GM23338 (cell line): ENCODE results near the gene IGSF22. TPM values are rescaled to one million over a fixed set of nuclear protein-coding genes. Genes with fewer than 3 reads are reported as not detected.

Experiments used
- ATAC-seq: fragments of 200-7000 bp; cut with Tn5 transposase; 3 replicates; pipeline ENCODE4 v1.9.1; 2020
- DNase-seq: peaks from one replicate; pipeline ENCODE4 v3.0.0-alpha.2; 2015; ENCODE audit warnings: low spot score
- H2AFZ ChIP-seq: fragments of 200-600 bp; sonication (generic); 2 replicates; pipeline ENCODE4 v1.8.0; 2016; ENCODE audit warnings: antibody characterized with exemption, mild to moderate bottlenecking, moderate library complexity
- H3F3A ChIP-seq: fragments of 200-600 bp; sonication (generic); replicated peaks from 2 replicates; pipeline ENCODE4 v1.8.0; 2017; ENCODE audit warnings: antibody characterized with exemption, mixed run types, low read depth
- H3K27ac ChIP-seq: fragments of 200-600 bp; sonication (generic); 2 replicates; pipeline ENCODE4 v1.6.1; 2016; ENCODE audit warnings: low read depth
- H3K27me3 ChIP-seq: fragments of 200-600 bp; sonication (generic); 2 replicates; pipeline ENCODE4 v1.8.0; 2016; ENCODE audit warnings: mild to moderate bottlenecking, mixed run types, moderate library complexity; ENCODE audit not compliant: insufficient read depth
- H3K36me3 ChIP-seq: fragments of 200-600 bp; sonication (generic); 2 replicates; pipeline ENCODE4 v1.8.0; 2016; ENCODE audit warnings: mild to moderate bottlenecking; ENCODE audit not compliant: insufficient read depth
- H3K4me1 ChIP-seq: fragments of 200-600 bp; sonication (generic); 2 replicates; pipeline ENCODE4 v1.8.0; 2016; ENCODE audit warnings: mild to moderate bottlenecking, moderate library complexity; ENCODE audit not compliant: insufficient read depth
- H3K4me2 ChIP-seq: fragments of 200-600 bp; sonication (generic); 2 replicates; pipeline ENCODE4 v1.7.1; 2017; ENCODE audit warnings: mixed run types
- H3K4me3 ChIP-seq: fragments of 200-600 bp; sonication (generic); 2 replicates; pipeline ENCODE4 v1.6.1; 2016; ENCODE audit warnings: mixed run types
- H3K79me2 ChIP-seq: fragments of 200-600 bp; sonication (generic); replicated peaks from 2 replicates; pipeline ENCODE4 v1.8.0; 2017; ENCODE audit warnings: mild to moderate bottlenecking; ENCODE audit not compliant: insufficient read depth
- H3K9me2 ChIP-seq: fragments of 200-600 bp; sonication (generic); 2 replicates; pipeline ENCODE4 v1.8.0; 2017; ENCODE audit not compliant: insufficient read depth
- H4K20me1 ChIP-seq: fragments of 200-600 bp; sonication (generic); replicated peaks from 2 replicates; pipeline ENCODE4 v1.8.0; 2017; ENCODE audit warnings: mild to moderate bottlenecking; ENCODE audit not compliant: insufficient read depth
- H3K27ac Mint-ChIP-seq: 2 replicates; pipeline ENCODE4 v1.8.0; 2020; ENCODE audit warnings: inconsistent platforms, mild to moderate bottlenecking, moderate library complexity, mixed read lengths
- H3K27me3 Mint-ChIP-seq: 3 replicates; pipeline ENCODE4 v1.8.0; 2022; ENCODE audit warnings: low read depth, mild to moderate bottlenecking, moderate library complexity, mixed read lengths, inconsistent platforms; ENCODE audit not compliant: insufficient read depth, poor library complexity
- H3K36me3 Mint-ChIP-seq: 3 replicates; pipeline ENCODE4 v1.8.0; 2021; ENCODE audit warnings: low read depth, mild to moderate bottlenecking, inconsistent platforms, moderate library complexity, mixed read lengths
- H3K4me1 Mint-ChIP-seq: 3 replicates; pipeline ENCODE4 v1.8.0; 2020; ENCODE audit warnings: mild to moderate bottlenecking, inconsistent platforms, mixed read lengths
- H3K4me3 Mint-ChIP-seq: 3 replicates; pipeline ENCODE4 v1.8.0; 2021; ENCODE audit warnings: moderate library complexity, mild to moderate bottlenecking, inconsistent platforms, mixed read lengths
- H3K9me3 Mint-ChIP-seq: 3 replicates; pipeline ENCODE4 v1.8.0; 2020; ENCODE audit warnings: moderate library complexity, mild to moderate bottlenecking, inconsistent platforms, mixed read lengths
- EZH2phosphoT487 ChIP-seq: fragments of 200-600 bp; sonication (generic); IDR thresholded peaks from one replicate; pipeline ENCODE4 v1.8.1; 2018; ENCODE audit warnings: antibody characterized with exemption; ENCODE audit not compliant: unreplicated experiment
- JUNB ChIP-seq: IDR thresholded peaks from one replicate; pipeline ENCODE4 v1.6.1; 2016; ENCODE audit warnings: antibody characterized with exemption; ENCODE audit not compliant: unreplicated experiment
- POLR2AphosphoS5 ChIP-seq: IDR thresholded peaks from 2 replicates; pipeline ENCODE4 v1.6.1; 2016; ENCODE audit warnings: antibody characterized with exemption, low read depth
- STAT1 ChIP-seq: IDR thresholded peaks from one replicate; pipeline ENCODE4 v1.6.1; 2016; ENCODE audit warnings: antibody characterized with exemption; ENCODE audit not compliant: unreplicated experiment
- ZNF114 ChIP-seq: fragments of 250-450 bp; sonication (Bioruptor Pico); IDR thresholded peaks from 2 replicates; pipeline ENCODE4 v1.5.0; 2020; ENCODE audit warnings: mild to moderate bottlenecking, moderate library complexity
- ZNF331 ChIP-seq: fragments of 250-450 bp; sonication (Bioruptor Pico); IDR thresholded peaks from 2 replicates; pipeline ENCODE4 v1.5.0; 2020; ENCODE audit warnings: low read depth, mild to moderate bottlenecking, moderate library complexity
- polyA plus RNA-seq: library from polyadenylated mRNA; unstranded; fragments of >200 nt; fragmentation: Nextera tagmentation; extraction: Ambion mirVana; gene quantifications from 2 replicates; pipeline ENCODE4 v1.2.1, GENCODE V29; 2016
- total RNA-seq: library from RNA; depleted of rRNA; stranded (reverse); fragments of >200 nt; shearing (Covaris generic); gene quantifications from 2 replicates; pipeline ENCODE4 v1.2.3, GENCODE V29; 2014
- TF ChIP-seq, protein P1 (sequence below): IDR thresholded peaks from one replicate; pipeline ENCODE4 v1.6.1; 2018; ENCODE audit warnings: antibody characterized with exemption; ENCODE audit not compliant: unreplicated experiment
- TF ChIP-seq, protein P2 (sequence below): fragments of 250-450 bp; sonication (Bioruptor Pico); IDR thresholded peaks from 2 replicates; pipeline ENCODE4 v1.5.0; 2020; ENCODE audit warnings: mild to moderate bottlenecking, moderate library complexity
- TF ChIP-seq, protein P3 (sequence below), 2 experiments: fragments of 200-600 bp in 1 of 2; sonication (generic) in 1 of 2; conservative IDR thresholded peaks; 2 replicates each; pipeline versions ENCODE4 v1.5.1 to v1.6.1; 2016 to 2017; ENCODE audit warnings: antibody characterized with exemption in 2 of 2, low read depth in 2 of 2, mild to moderate bottlenecking in 2 of 2, moderate library complexity in 1 of 2

IGSF22 gene
- total and polyA plus RNA-seq, 2 experiments from 2014 or later, result 0.37 TPM; not detected in 1

DNA sequence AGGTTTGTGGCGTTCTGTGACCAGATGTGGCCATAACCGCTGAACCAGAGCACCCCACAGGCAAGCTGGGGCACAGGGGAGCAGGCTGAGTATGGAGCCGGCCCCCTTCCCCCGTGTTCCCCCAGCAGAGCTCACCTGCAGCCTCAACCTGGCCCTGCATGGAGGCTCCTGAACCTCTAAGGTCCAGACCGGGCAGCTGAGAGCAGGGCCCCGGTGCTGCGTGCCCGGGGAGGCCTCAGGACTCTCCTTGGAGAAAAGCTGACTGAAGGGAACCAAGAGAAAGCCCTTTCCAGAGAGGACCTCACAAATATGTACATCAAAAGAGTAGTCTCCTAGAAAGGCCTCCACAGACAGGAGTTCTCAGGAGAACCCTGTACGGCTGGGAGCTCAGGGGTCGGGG, 17.4 kb upstream of the IGSF22 start:
- DNase-seq (no peak), ATAC-seq (no peak)
- no peak overlapping the region for H3K4me3 ChIP-seq
- H3K36me3 ChIP-seq, result no peaks in the 10 kb centered on the region
- Mint-ChIP-seq H3K4me1 (peaks cover 6% of the 10 kb centered on the region), H3K4me3 (no peak overlapping the region), H3K27ac (no peak overlapping the region), H3K9me3 (no peaks in the 10 kb centered on the region), H3K27me3 (peaks cover 4% of the 10 kb centered on the region), H3K36me3 (no peaks in the 10 kb centered on the region; the same call in 2 of the 3 replicates)
- no peaks in the 10 kb centered on the region for H3K79me2 ChIP-seq
- no peaks in the 10 kb centered on the region; the same call in 1 of the 2 replicates for H4K20me1 ChIP-seq
- no peaks in the 10 kb centered on the region for H3F3A ChIP-seq
- H3K27me3 ChIP-seq, result no peaks in the 10 kb centered on the region
- H3K27ac ChIP-seq, result no peak overlapping the region
- H3K4me1 ChIP-seq, result no peaks in the 10 kb centered on the region
- H3K4me2 ChIP-seq, result no peak overlapping the region
- no peak overlapping the region for H2AFZ ChIP-seq
- TF ChIP-seq EZH2phosphoT487 (no peak), JUNB (no peak), ZNF114 (CRISPR knock-in tag) (no peak), STAT1 (no peak), POLR2AphosphoS5 (no peak), ZNF331 (no peak)
- TF ChIP-seq, protein P1, sequence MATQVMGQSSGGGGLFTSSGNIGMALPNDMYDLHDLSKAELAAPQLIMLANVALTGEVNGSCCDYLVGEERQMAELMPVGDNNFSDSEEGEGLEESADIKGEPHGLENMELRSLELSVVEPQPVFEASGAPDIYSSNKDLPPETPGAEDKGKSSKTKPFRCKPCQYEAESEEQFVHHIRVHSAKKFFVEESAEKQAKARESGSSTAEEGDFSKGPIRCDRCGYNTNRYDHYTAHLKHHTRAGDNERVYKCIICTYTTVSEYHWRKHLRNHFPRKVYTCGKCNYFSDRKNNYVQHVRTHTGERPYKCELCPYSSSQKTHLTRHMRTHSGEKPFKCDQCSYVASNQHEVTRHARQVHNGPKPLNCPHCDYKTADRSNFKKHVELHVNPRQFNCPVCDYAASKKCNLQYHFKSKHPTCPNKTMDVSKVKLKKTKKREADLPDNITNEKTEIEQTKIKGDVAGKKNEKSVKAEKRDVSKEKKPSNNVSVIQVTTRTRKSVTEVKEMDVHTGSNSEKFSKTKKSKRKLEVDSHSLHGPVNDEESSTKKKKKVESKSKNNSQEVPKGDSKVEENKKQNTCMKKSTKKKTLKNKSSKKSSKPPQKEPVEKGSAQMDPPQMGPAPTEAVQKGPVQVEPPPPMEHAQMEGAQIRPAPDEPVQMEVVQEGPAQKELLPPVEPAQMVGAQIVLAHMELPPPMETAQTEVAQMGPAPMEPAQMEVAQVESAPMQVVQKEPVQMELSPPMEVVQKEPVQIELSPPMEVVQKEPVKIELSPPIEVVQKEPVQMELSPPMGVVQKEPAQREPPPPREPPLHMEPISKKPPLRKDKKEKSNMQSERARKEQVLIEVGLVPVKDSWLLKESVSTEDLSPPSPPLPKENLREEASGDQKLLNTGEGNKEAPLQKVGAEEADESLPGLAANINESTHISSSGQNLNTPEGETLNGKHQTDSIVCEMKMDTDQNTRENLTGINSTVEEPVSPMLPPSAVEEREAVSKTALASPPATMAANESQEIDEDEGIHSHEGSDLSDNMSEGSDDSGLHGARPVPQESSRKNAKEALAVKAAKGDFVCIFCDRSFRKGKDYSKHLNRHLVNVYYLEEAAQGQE, result no peak
- TF ChIP-seq, protein P2, sequence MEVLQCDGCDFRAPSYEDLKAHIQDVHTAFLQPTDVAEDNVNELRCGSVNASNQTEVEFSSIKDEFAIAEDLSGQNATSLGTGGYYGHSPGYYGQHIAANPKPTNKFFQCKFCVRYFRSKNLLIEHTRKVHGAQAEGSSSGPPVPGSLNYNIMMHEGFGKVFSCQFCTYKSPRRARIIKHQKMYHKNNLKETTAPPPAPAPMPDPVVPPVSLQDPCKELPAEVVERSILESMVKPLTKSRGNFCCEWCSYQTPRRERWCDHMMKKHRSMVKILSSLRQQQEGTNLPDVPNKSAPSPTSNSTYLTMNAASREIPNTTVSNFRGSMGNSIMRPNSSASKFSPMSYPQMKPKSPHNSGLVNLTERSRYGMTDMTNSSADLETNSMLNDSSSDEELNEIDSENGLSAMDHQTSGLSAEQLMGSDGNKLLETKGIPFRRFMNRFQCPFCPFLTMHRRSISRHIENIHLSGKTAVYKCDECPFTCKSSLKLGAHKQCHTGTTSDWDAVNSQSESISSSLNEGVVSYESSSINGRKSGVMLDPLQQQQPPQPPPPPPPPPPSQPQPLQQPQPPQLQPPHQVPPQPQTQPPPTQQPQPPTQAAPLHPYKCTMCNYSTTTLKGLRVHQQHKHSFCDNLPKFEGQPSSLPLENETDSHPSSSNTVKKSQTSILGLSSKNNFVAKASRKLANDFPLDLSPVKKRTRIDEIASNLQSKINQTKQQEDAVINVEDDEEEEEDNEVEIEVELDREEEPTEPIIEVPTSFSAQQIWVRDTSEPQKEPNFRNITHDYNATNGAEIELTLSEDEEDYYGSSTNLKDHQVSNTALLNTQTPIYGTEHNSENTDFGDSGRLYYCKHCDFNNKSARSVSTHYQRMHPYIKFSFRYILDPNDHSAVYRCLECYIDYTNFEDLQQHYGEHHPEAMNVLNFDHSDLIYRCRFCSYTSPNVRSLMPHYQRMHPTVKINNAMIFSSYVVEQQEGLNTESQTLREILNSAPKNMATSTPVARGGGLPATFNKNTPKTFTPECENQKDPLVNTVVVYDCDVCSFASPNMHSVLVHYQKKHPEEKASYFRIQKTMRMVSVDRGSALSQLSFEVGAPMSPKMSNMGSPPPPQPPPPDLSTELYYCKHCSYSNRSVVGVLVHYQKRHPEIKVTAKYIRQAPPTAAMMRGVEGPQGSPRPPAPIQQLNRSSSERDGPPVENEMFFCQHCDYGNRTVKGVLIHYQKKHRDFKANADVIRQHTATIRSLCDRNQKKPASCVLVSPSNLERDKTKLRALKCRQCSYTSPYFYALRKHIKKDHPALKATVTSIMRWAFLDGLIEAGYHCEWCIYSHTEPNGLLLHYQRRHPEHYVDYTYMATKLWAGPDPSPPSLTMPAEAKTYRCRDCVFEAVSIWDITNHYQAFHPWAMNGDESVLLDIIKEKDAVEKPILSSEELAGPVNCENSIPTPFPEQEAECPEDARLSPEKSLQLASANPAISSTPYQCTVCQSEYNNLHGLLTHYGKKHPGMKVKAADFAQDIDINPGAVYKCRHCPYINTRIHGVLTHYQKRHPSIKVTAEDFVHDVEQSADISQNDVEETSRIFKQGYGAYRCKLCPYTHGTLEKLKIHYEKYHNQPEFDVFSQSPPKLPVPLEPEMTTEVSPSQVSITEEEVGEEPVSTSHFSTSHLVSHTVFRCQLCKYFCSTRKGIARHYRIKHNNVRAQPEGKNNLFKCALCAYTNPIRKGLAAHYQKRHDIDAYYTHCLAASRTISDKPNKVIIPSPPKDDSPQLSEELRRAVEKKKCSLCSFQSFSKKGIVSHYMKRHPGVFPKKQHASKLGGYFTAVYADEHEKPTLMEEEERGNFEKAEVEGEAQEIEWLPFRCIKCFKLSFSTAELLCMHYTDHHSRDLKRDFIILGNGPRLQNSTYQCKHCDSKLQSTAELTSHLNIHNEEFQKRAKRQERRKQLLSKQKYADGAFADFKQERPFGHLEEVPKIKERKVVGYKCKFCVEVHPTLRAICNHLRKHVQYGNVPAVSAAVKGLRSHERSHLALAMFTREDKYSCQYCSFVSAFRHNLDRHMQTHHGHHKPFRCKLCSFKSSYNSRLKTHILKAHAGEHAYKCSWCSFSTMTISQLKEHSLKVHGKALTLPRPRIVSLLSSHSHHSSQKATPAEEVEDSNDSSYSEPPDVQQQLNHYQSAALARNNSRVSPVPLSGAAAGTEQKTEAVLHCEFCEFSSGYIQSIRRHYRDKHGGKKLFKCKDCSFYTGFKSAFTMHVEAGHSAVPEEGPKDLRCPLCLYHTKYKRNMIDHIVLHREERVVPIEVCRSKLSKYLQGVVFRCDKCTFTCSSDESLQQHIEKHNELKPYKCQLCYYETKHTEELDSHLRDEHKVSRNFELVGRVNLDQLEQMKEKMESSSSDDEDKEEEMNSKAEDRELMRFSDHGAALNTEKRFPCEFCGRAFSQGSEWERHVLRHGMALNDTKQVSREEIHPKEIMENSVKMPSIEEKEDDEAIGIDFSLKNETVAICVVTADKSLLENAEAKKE (CRISPR knock-in tag), result no peak
- TF ChIP-seq, protein P3, sequence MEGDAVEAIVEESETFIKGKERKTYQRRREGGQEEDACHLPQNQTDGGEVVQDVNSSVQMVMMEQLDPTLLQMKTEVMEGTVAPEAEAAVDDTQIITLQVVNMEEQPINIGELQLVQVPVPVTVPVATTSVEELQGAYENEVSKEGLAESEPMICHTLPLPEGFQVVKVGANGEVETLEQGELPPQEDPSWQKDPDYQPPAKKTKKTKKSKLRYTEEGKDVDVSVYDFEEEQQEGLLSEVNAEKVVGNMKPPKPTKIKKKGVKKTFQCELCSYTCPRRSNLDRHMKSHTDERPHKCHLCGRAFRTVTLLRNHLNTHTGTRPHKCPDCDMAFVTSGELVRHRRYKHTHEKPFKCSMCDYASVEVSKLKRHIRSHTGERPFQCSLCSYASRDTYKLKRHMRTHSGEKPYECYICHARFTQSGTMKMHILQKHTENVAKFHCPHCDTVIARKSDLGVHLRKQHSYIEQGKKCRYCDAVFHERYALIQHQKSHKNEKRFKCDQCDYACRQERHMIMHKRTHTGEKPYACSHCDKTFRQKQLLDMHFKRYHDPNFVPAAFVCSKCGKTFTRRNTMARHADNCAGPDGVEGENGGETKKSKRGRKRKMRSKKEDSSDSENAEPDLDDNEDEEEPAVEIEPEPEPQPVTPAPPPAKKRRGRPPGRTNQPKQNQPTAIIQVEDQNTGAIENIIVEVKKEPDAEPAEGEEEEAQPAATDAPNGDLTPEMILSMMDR (conservative IDR thresholded peaks at IDR 0.05; ENCODE audit: low read depth in 2 of 2), result no peak
- H3K9me2 ChIP-seq, result no peaks in the 10 kb centered on the region
